Heart right ventricle (tissue), 16 donors: ENCODE results near the gene PCYOX1L. TPM values are rescaled to one million over a fixed set of nuclear protein-coding genes. Genes with fewer than 3 reads are reported as not detected.

Source experiments
- ATAC-seq, 8 donors: fragments of 200-7000 bp; cut with Tn5 transposase; one replicate each; pipeline ENCODE4 v1.9.1; 2020; ENCODE audit warnings: mild to moderate bottlenecking in 8 of 8, moderate library complexity in 8 of 8, moderate number of reproducible peaks in 1 of 8
- DNase-seq, 2 donors: peaks; one replicate each; pipeline ENCODE4 v3.0.0-alpha.2; 2020
- H3K27ac ChIP-seq, 10 donors: fragments of 200-600 bp; sonication (generic) in 2 of 10; one replicate each; pipeline versions ENCODE4 v1.5.0 to v1.8.0; 2020 to 2022; ENCODE audit warnings: mild to moderate bottlenecking in 3 of 10
- H3K27me3 ChIP-seq, 7 donors: fragments of 200-600 bp; one replicate each; pipeline ENCODE4 v1.8.0; 2021 to 2022; ENCODE audit warnings: mild to moderate bottlenecking in 2 of 7
- H3K36me3 ChIP-seq, 9 donors: fragments of 200-600 bp; sonication (generic) in 1 of 9; one replicate each; pipeline versions ENCODE4 v1.5.0 to v1.8.0; 2020 to 2022; ENCODE audit warnings: mild to moderate bottlenecking in 2 of 9
- H3K4me1 ChIP-seq, 9 donors: fragments of 200-600 bp; sonication (generic) in 1 of 9; one replicate each; pipeline versions ENCODE4 v1.5.0 to v1.8.0; 2020 to 2022; ENCODE audit warnings: mild to moderate bottlenecking in 4 of 9
- H3K4me3 ChIP-seq, 10 donors: fragments of 200-600 bp; sonication (generic) in 2 of 10; one replicate each; pipeline versions ENCODE4 v1.5.0 to v1.8.0; 2020 to 2022; ENCODE audit warnings: mild to moderate bottlenecking in 7 of 10, moderate library complexity in 2 of 10
- H3K9me3 ChIP-seq, 11 donors: fragments of 200-600 bp in 10 of 11; sonication (generic) in 2 of 11; one replicate each; pipeline versions ENCODE4 v1.5.0 to v1.8.0; 2013 to 2022; ENCODE audit warnings: mild to moderate bottlenecking in 2 of 11, control low read depth in 1 of 11, moderate library complexity in 1 of 11
- WGBS, 2 donors: extraction: QIAGEN DNeasy Blood & Tissue Kit; methylation state at CpG; one replicate each; pipeline ENCODE4 v1.1.7; 2013; ENCODE audit warnings: inconsistent platforms in 1 of 2; 5-methylcytosine and 5-hydroxymethylcytosine counted together
- intact Hi-C, 10 donors: fragments of 100-400 bp; cut with DNase I; formaldehyde crosslinking; loops; one replicate each; pipeline versions ENCODE4 v1.11.1 to v1.14.2; 2022
- polyA plus RNA-seq, 2 donors: library from polyadenylated mRNA; stranded (reverse); fragments of 200-250 nt; gene quantifications; one replicate each; pipeline ENCODE4 v1.2.3, GENCODE V29; 2013
- total RNA-seq, 10 donors: library from RNA; stranded (reverse); fragmentation: NEBNext Ultra II Directional in 3 of 10; extraction: Animal tissue kit (Norgen Biotek cat#: 25700) in 3 of 10; gene quantifications; one replicate each; pipeline versions ENCODE4 v1.2.1 to v1.2.4, GENCODE V29; 2021 to 2023
- TF ChIP-seq, protein P1 (sequence below), 9 donors: fragments of 200-600 bp; sonication (generic) in 2 of 9; IDR thresholded peaks; one replicate each; pipeline versions ENCODE4 v1.5.0 to v1.8.0; 2021 to 2022; ENCODE audit warnings: antibody characterized with exemption in 9 of 9, mild to moderate bottlenecking in 5 of 9, moderate library complexity in 1 of 9
- donor health status: Arrhythmogenic right ventricular cardiomyopathy.
- donor health status: ischemic (EF 13 %, LVEDD 7.1; RV severe dilation, severe dysfunction).
- donor health status: healthy with polysubstance abuse.
- donor health status: DM: no; HTN: yes; CAD: no.
- donor health status: DM: no; HTN: no; CAD: no.
- donor health status: ischemic (EF 25% LVEDD 6.9; RV normal size, moderate dysfunction).
- donor health status: ischemic (EF 25% LVEDD 5.7; RV mildly dilated, moderate dysfunction).
- donor health status: healthy.
- donor health status: DM: yes; HTN: yes; CAD: no.
- donor health status: Ischemic cardiomyopathy.
- donor health status: ischemic (EF 35%, LVEDD 5.7; RV mildly dilated, moderate dysfunction).
- donor health status: nonischemic (EF 11% LVEDD 7.7; RV severe dilation, severe dysfunction).
- donor health status: DM: yes; HTN: yes; CAD: no.
- donor health status: PGD.
- donor health status: ischemic (EF 29% LVEDD 5.4; RV normal size, mild dysfunction).
- donor health status: nonischemic (EF 23%, LVEDD 6.1; RV moderate dilation, normal function).

The PCYOX1L gene
- total and polyA plus RNA-seq, 12 donors: 2.6 to 6.2 (median 4.4) TPM

DNA sequence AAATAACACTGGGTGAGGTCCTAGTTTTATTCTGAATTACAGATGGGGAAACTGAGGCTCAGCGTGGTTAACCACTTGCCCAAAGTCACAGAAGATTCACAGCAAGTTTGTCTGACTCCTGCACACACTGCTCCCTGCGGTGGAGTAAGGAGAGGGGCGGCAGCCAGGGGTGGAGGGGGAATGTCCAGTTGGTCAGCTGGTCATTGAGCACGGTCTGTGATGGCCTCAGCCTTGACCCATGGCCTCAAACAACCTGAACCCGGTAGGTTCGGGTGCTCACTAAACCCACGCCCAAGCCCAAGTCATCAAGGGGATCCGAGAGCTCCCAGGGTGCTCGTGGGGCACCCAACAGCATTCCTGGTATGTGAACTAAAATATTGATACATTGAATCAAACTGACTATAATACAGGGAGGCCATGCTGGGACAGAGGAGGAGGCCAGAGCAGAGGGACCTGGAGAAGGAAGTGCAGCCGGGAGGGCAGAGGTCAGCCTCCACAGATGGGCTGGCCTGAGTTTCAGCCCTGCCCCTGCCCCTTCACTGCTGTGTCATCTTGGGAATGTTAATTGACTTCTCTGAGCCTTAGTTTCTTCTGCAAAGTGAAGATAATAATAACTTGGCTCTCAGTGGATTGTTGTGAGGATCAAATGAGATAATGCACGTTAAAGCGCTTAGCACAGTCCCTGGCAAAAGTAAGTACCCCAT lies 24.8 kb downstream of the PCYOX1L start:
- Histone ChIP-seq H3K27me3 (no peaks in the 10 kb centered on the region), H3K9me3 (no peaks in the 10 kb centered on the region), H3K36me3 (no peaks in the 10 kb centered on the region), H3K4me1 (peaks cover 14 to 76% (median 59%) of the 10 kb centered on the region in 9 donors), H3K27ac (peak overlapping the region; percentile 73 to 95 (median 90)), H3K4me3 (peak overlapping the region in 1 of 10 donors; percentile 11)
- intact Hi-C loops: loop anchor here (1.0 to 5.0 kb wide), 9 partner anchors 47 to 185 kb away; no protein-coding TSS in a partner anchor
- peak in 2 of 8 donors; percentile 11 to 16 for ATAC-seq
- TF ChIP-seq, protein P1, sequence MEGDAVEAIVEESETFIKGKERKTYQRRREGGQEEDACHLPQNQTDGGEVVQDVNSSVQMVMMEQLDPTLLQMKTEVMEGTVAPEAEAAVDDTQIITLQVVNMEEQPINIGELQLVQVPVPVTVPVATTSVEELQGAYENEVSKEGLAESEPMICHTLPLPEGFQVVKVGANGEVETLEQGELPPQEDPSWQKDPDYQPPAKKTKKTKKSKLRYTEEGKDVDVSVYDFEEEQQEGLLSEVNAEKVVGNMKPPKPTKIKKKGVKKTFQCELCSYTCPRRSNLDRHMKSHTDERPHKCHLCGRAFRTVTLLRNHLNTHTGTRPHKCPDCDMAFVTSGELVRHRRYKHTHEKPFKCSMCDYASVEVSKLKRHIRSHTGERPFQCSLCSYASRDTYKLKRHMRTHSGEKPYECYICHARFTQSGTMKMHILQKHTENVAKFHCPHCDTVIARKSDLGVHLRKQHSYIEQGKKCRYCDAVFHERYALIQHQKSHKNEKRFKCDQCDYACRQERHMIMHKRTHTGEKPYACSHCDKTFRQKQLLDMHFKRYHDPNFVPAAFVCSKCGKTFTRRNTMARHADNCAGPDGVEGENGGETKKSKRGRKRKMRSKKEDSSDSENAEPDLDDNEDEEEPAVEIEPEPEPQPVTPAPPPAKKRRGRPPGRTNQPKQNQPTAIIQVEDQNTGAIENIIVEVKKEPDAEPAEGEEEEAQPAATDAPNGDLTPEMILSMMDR (IDR thresholded peaks at IDR 0.05): no peak
- peak in 1 of 2 donors; percentile 28 for DNase-seq
- 77 to 79% methylated on average over 12 of the region's 12 CpGs for WGBS, 2 donors

DNA sequence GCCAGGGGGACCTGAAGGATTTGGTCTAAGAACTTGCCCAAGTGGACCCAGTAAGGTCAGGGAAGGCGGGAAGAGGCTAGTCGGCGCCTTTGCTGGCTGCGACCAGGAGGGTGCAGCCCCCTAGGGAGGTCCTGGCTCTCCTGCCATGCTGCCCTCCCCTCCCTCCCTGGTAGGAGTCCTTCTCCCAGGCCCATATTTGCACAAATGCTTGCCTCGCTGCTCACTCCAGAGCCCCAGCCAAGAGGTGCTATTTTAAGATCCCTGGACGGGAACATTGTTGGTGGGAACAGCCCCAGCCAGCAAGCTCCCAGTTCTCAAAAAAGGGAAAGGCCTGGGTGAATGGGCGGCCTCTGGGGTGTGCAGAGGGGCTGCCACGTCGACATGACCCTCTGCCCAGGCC lies 25.6 kb downstream of the PCYOX1L start:
- Histone ChIP-seq H3K4me3 (no peak overlapping the region), H3K4me1 (peaks cover 14 to 83% (median 65%) of the 10 kb centered on the region in 9 donors)
- TF ChIP-seq, protein P1 (IDR thresholded peaks at IDR 0.05): no peak

DNA sequence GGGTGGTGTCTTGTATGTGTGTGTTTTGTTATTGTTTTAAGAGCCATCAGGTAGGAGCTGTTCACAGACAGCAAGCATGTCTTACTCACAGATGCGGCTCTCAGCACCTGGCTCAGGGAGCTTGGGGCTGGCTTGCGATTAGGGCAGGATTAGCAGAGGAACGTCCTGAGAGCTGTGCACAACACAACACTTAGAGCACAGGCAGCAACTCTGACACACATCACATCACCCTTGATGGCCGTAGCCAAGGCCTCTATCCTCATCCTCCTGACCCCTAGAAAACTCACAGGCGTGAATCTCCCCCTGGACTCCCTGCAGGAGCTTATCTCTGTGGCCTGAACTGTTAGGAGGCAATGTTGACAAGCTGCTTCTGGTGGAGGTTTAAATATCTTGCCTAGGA lies 28.3 kb downstream of the PCYOX1L start:
- H3K36me3 ChIP-seq: no peaks in the 10 kb centered on the region
- ATAC-seq: peak in 1 of 8 donors; percentile 16
- TF ChIP-seq, protein P1 (IDR thresholded peaks at IDR 0.05): no peak
- DNase-seq: no peak
- H3K27ac ChIP-seq: peak overlapping the region; percentile 53 to 95 (median 87)
- H3K4me3 ChIP-seq: no peak overlapping the region
- H3K9me3 ChIP-seq: no peaks in the 10 kb centered on the region
- WGBS, 2 donors: 40 to 50% methylated on average over 5 of the region's 5 CpGs
- intact Hi-C loops: loop anchor here in 3 of 10 donors (2.0 to 5.0 kb wide), 2 partner anchors 36 to 37 kb away; no protein-coding TSS in a partner anchor
- peaks cover 10 to 97% (median 76%) of the 10 kb centered on the region in 9 donors for H3K4me1 ChIP-seq
- no peaks in the 10 kb centered on the region for H3K27me3 ChIP-seq

More for the DNA sequence above, 25.6 kb downstream of the PCYOX1L start:
- H3K27me3 ChIP-seq: no peaks in the 10 kb centered on the region
- no peaks in the 10 kb centered on the region for H3K36me3 ChIP-seq
- H3K27ac ChIP-seq: peak overlapping the region; percentile 73 to 95 (median 90)
- intact Hi-C loops: loop anchor here in 9 of 10 donors (2.0 to 5.0 kb wide), 5 partner anchors 47 to 184 kb away; no protein-coding TSS in a partner anchor
- DNase-seq: peak; percentile 52 to 82
- ATAC-seq: peak; percentile 52 to 83 (median 74)
- no peaks in the 10 kb centered on the region for H3K9me3 ChIP-seq
- 30 to 47% methylated on average over 9 of the region's 9 CpGs for WGBS, 2 donors

DNA sequence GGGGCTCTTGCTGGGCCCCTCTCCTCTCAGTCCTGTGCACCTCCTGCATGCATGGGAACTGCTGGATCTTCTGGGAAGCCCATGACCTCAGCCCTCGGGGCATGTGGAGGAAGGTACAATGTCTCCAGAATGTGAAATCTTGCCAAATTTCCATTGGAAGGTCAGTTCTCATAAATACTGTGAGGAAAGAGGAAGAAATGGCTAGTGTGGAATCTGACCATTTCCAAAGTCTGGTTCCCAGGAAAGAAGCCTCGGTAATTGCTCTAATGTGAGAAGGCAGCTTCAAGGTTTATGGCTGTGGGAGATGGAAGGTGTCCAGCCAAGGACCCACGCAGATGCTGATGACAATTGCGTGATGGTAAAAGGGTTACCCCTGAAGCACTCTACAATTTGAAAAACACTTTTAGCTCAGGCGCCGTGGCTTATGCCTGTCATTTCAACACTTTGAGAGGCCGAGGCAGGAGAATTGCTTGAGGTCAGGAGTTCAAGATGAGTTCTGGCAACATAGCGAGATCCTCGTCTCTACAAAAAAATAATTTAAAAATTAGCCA lies 29.3 kb downstream of the PCYOX1L start:
- TF ChIP-seq, protein P1 (IDR thresholded peaks at IDR 0.05): no peak
- Histone ChIP-seq H3K4me1 (peaks cover 10 to 89% (median 67%) of the 10 kb centered on the region in 9 donors), H3K4me3 (no peak overlapping the region), H3K36me3 (no peaks in the 10 kb centered on the region), H3K27me3 (no peaks in the 10 kb centered on the region), H3K27ac (peak overlapping the region; percentile 40 to 95 (median 87)), H3K9me3 (no peaks in the 10 kb centered on the region)
- intact Hi-C loops: loop anchor here in 3 of 10 donors (2.0 to 5.0 kb wide), 2 partner anchors 35 to 36 kb away; no protein-coding TSS in a partner anchor
- DNase-seq (no peak), ATAC-seq (peak in 2 of 8 donors; percentile 21)
- WGBS, 2 donors: 28 to 40% methylated on average over 9 of the region's 9 CpGs
